ENCODE results near the gene ATAD3B. TPM values are rescaled to one million over a fixed set of nuclear protein-coding genes. Genes with fewer than 3 reads are reported as not detected.
"Not testable (repeated sequence)": the region's sequence is repeated elsewhere in the genome, so short reads cannot be mapped to it uniquely, and the experiment has no call there.

Gene ATAD3B
- polyA plus RNA-seq, 2 donors, result 20.7 to 43.3 TPM

- not testable (repeated sequence) for H3K4me3 ChIP-seq (ENCODE audit: low read depth in 1 of 2, low read length in 2 of 2); H3K27me3 ChIP-seq (ENCODE audit: control insufficient read depth in 1 of 2, insufficient read depth in 2 of 2, low read length in 2 of 2); H3K4me1 ChIP-seq (ENCODE audit: control insufficient read depth in 2 of 2, insufficient read depth in 2 of 2, low read length in 1 of 2); H3K27ac ChIP-seq (ENCODE audit: low read depth in 2 of 2, low read length in 1 of 2); H3K36me3 ChIP-seq (ENCODE audit: control insufficient read depth in 2 of 2, insufficient read depth in 2 of 2, low read length in 1 of 2); H3K9me3 ChIP-seq (ENCODE audit: control insufficient read depth in 2 of 2, insufficient read depth in 1 of 2, low read depth in 1 of 2, low read length in 1 of 2)
- 78 to 82% methylated on average over 22 to 32 of the region's 34 CpGs for WGBS, 2 donors
These were observed 37.4 kb downstream of the ATAD3B start for GRCh38 chr1:1508775-1509464.

GRCh38 chr1:1509465-1509850 is 37.9 kb downstream of the ATAD3B start:
- H3K4me1 ChIP-seq (ENCODE audit: control insufficient read depth in 2 of 2, insufficient read depth in 2 of 2, low read length in 1 of 2); H3K4me3 ChIP-seq (ENCODE audit: low read depth in 1 of 2, low read length in 2 of 2); H3K27me3 ChIP-seq (ENCODE audit: control insufficient read depth in 1 of 2, insufficient read depth in 2 of 2, low read length in 2 of 2); H3K36me3 ChIP-seq (ENCODE audit: control insufficient read depth in 2 of 2, insufficient read depth in 2 of 2, low read length in 1 of 2); H3K9me3 ChIP-seq (ENCODE audit: control insufficient read depth in 2 of 2, insufficient read depth in 1 of 2, low read depth in 1 of 2, low read length in 1 of 2); H3K27ac ChIP-seq (ENCODE audit: low read depth in 2 of 2, low read length in 1 of 2): not testable (repeated sequence)
- 81 to 87% methylated on average over 15 to 19 of the region's 21 CpGs for WGBS, 2 donors

GRCh38 chr1:1510912-1511532 is 39.5 kb downstream of the ATAD3B start:
- H3K36me3 ChIP-seq (ENCODE audit: control insufficient read depth in 2 of 2, insufficient read depth in 2 of 2, low read length in 1 of 2), result no peaks in the 10 kb centered on the region
- WGBS, 2 donors, result 11 to 15% methylated on average over 17 of the region's 17 CpGs
- H3K27ac ChIP-seq (ENCODE audit: low read depth in 2 of 2, low read length in 1 of 2), result peak overlapping the region; percentile 95 to 99
- H3K4me3 ChIP-seq (ENCODE audit: low read depth in 1 of 2, low read length in 2 of 2), result peak overlapping the region; percentile 81 to 87
- H3K4me1 ChIP-seq (ENCODE audit: control insufficient read depth in 2 of 2, insufficient read depth in 2 of 2, low read length in 1 of 2), result no peaks in the 10 kb centered on the region
- H3K27me3 ChIP-seq (ENCODE audit: control insufficient read depth in 1 of 2, insufficient read depth in 2 of 2, low read length in 2 of 2), result no peaks in the 10 kb centered on the region
- H3K9me3 ChIP-seq (ENCODE audit: control insufficient read depth in 2 of 2, insufficient read depth in 1 of 2, low read depth in 1 of 2, low read length in 1 of 2), result no peaks in the 10 kb centered on the region

GRCh38 chr1:1511533-1512285 is 40.1 kb downstream of the ATAD3B start, which contains the start of gene ATAD3A:
TSS of gene ATAD3A (plus strand) at chr1:1512162. CDS start at chr1:1512269, 107 bp downstream.
- Histone ChIP-seq H3K9me3 (ENCODE audit: control insufficient read depth in 2 of 2, insufficient read depth in 1 of 2, low read depth in 1 of 2, low read length in 1 of 2) (no peaks in the 10 kb centered on the region), H3K4me3 (ENCODE audit: low read depth in 1 of 2, low read length in 2 of 2) (peak within 1 kb of the TSS; percentile 81 to 87), H3K27ac (ENCODE audit: low read depth in 2 of 2, low read length in 1 of 2) (peak within 1 kb of the TSS; percentile 95 to 99), H3K36me3 (ENCODE audit: control insufficient read depth in 2 of 2, insufficient read depth in 2 of 2, low read length in 1 of 2) (no peaks in the 10 kb centered on the region), H3K4me1 (ENCODE audit: control insufficient read depth in 2 of 2, insufficient read depth in 2 of 2, low read length in 1 of 2) (no peaks in the 10 kb centered on the region), H3K27me3 (ENCODE audit: control insufficient read depth in 1 of 2, insufficient read depth in 2 of 2, low read length in 2 of 2) (no peaks in the 10 kb centered on the region)
- 0 to 1% methylated on average over 93 to 99 of the region's 99 CpGs for WGBS, 2 donors

- not testable (repeated sequence) for H3K4me1 ChIP-seq (ENCODE audit: control insufficient read depth in 2 of 2, insufficient read depth in 2 of 2, low read length in 1 of 2); H3K9me3 ChIP-seq (ENCODE audit: control insufficient read depth in 2 of 2, insufficient read depth in 1 of 2, low read depth in 1 of 2, low read length in 1 of 2); H3K27me3 ChIP-seq (ENCODE audit: control insufficient read depth in 1 of 2, insufficient read depth in 2 of 2, low read length in 2 of 2); H3K36me3 ChIP-seq (ENCODE audit: control insufficient read depth in 2 of 2, insufficient read depth in 2 of 2, low read length in 1 of 2)
- peak overlapping the region in 1 of 2 donors; percentile 78 for H3K27ac ChIP-seq (ENCODE audit: low read depth in 2 of 2, low read length in 1 of 2)
- H3K4me3 ChIP-seq (ENCODE audit: low read depth in 1 of 2, low read length in 2 of 2), result peak overlapping the region; percentile 81 to 87
- WGBS, 2 donors, result 0% methylated on average over 39 to 48 of the region's 52 CpGs
These were observed 40.9 kb downstream of the ATAD3B start for GRCh38 chr1:1512425-1512824.

- not testable (repeated sequence) for H3K27ac ChIP-seq (ENCODE audit: low read depth in 2 of 2, low read length in 1 of 2); H3K36me3 ChIP-seq (ENCODE audit: control insufficient read depth in 2 of 2, insufficient read depth in 2 of 2, low read length in 1 of 2); H3K9me3 ChIP-seq (ENCODE audit: control insufficient read depth in 2 of 2, insufficient read depth in 1 of 2, low read depth in 1 of 2, low read length in 1 of 2); H3K4me3 ChIP-seq (ENCODE audit: low read depth in 1 of 2, low read length in 2 of 2); H3K27me3 ChIP-seq (ENCODE audit: control insufficient read depth in 1 of 2, insufficient read depth in 2 of 2, low read length in 2 of 2); H3K4me1 ChIP-seq (ENCODE audit: control insufficient read depth in 2 of 2, insufficient read depth in 2 of 2, low read length in 1 of 2)
- WGBS, 2 donors, result 77 to 78% methylated on average over 14 to 17 of the region's 18 CpGs
These were observed 42.1 kb downstream of the ATAD3B start for GRCh38 chr1:1513675-1514074.

- peaks cover 0 to 13% of the 10 kb centered on the region in 2 donors for H3K36me3 ChIP-seq (ENCODE audit: control insufficient read depth in 2 of 2, insufficient read depth in 2 of 2, low read length in 1 of 2)
- H3K27ac ChIP-seq (ENCODE audit: low read depth in 2 of 2, low read length in 1 of 2); H3K27me3 ChIP-seq (ENCODE audit: control insufficient read depth in 1 of 2, insufficient read depth in 2 of 2, low read length in 2 of 2); H3K9me3 ChIP-seq (ENCODE audit: control insufficient read depth in 2 of 2, insufficient read depth in 1 of 2, low read depth in 1 of 2, low read length in 1 of 2); H3K4me1 ChIP-seq (ENCODE audit: control insufficient read depth in 2 of 2, insufficient read depth in 2 of 2, low read length in 1 of 2); H3K4me3 ChIP-seq (ENCODE audit: low read depth in 1 of 2, low read length in 2 of 2): not testable (repeated sequence)
- WGBS, 2 donors, result 76 to 77% methylated on average over 11 to 14 of the region's 16 CpGs
These were observed 42.8 kb downstream of the ATAD3B start for GRCh38 chr1:1514376-1514775.

- not testable (repeated sequence) for H3K27me3 ChIP-seq (ENCODE audit: control insufficient read depth in 1 of 2, insufficient read depth in 2 of 2, low read length in 2 of 2); H3K9me3 ChIP-seq (ENCODE audit: control insufficient read depth in 2 of 2, insufficient read depth in 1 of 2, low read depth in 1 of 2, low read length in 1 of 2); H3K27ac ChIP-seq (ENCODE audit: low read depth in 2 of 2, low read length in 1 of 2); H3K4me3 ChIP-seq (ENCODE audit: low read depth in 1 of 2, low read length in 2 of 2); H3K4me1 ChIP-seq (ENCODE audit: control insufficient read depth in 2 of 2, insufficient read depth in 2 of 2, low read length in 1 of 2)
- WGBS, 2 donors, result 88 to 89% methylated on average over 14 of the region's 14 CpGs
- peaks cover 0 to 25% of the 10 kb centered on the region in 2 donors for H3K36me3 ChIP-seq (ENCODE audit: control insufficient read depth in 2 of 2, insufficient read depth in 2 of 2, low read length in 1 of 2)
These were observed 45.4 kb downstream of the ATAD3B start for GRCh38 chr1:1516923-1517322.

- no peaks in the 10 kb centered on the region for H3K4me1 ChIP-seq (ENCODE audit: control insufficient read depth in 2 of 2, insufficient read depth in 2 of 2, low read length in 1 of 2)
- no peaks in the 10 kb centered on the region for H3K27me3 ChIP-seq (ENCODE audit: control insufficient read depth in 1 of 2, insufficient read depth in 2 of 2, low read length in 2 of 2)
- H3K27ac ChIP-seq (ENCODE audit: low read depth in 2 of 2, low read length in 1 of 2), result no peak overlapping the region
- H3K9me3 ChIP-seq (ENCODE audit: control insufficient read depth in 2 of 2, insufficient read depth in 1 of 2, low read depth in 1 of 2, low read length in 1 of 2), result no peaks in the 10 kb centered on the region
- 93 to 94% methylated on average over 22 to 28 of the region's 28 CpGs for WGBS, 2 donors
- H3K36me3 ChIP-seq (ENCODE audit: control insufficient read depth in 2 of 2, insufficient read depth in 2 of 2, low read length in 1 of 2), result peaks cover 0 to 31% of the 10 kb centered on the region in 2 donors
- H3K4me3 ChIP-seq (ENCODE audit: low read depth in 1 of 2, low read length in 2 of 2), result no peak overlapping the region
These were observed 46.5 kb downstream of the ATAD3B start for GRCh38 chr1:1517973-1518620.

All from esophagus (tissue), 2 donors.